Upper lobe of left lung (tissue), 4 donors: ENCODE data around the gene HACD2.
"Not testable (repeated sequence)": the region's sequence is repeated elsewhere in the genome, so short reads cannot be mapped to it uniquely, and the experiment has no call there.

Source experiments
- EP300 ChIP-seq, 4 donors: sonication (generic); formaldehyde crosslinking; IDR thresholded peaks; one replicate each; pipeline ENCODE4 v1.5.1; 2017; ENCODE audit warnings: antibody characterized with exemption in 4 of 4, control low read depth in 2 of 4
- POLR2A ChIP-seq, 4 donors: fragments of 450-650 bp; IDR thresholded peaks; one replicate each; pipeline ENCODE4 v1.5.1; 2016 to 2017; ENCODE audit warnings: antibody characterized with exemption in 4 of 4, mild to moderate bottlenecking in 2 of 4
- POLR2AphosphoS5 ChIP-seq, 2 donors: sonication (generic); formaldehyde crosslinking; IDR thresholded peaks; one replicate each; pipeline ENCODE4 v1.5.1; 2017; ENCODE audit warnings: antibody characterized with exemption in 2 of 2
- TF ChIP-seq, protein P1 (sequence below), 6 experiments: fragments of 450-650 bp in 4 of 6; fragments of 200-600 bp in 2 of 6; sonication (generic) in 2 of 6; IDR thresholded peaks; one replicate each; pipeline ENCODE4 v1.5.1; 2016 to 2019; ENCODE audit warnings: antibody characterized with exemption in 6 of 6

GRCh38 chr3:123600863-123601262 is 16.0 kb upstream of the HACD2 start:
- TF ChIP-seq, protein P1, sequence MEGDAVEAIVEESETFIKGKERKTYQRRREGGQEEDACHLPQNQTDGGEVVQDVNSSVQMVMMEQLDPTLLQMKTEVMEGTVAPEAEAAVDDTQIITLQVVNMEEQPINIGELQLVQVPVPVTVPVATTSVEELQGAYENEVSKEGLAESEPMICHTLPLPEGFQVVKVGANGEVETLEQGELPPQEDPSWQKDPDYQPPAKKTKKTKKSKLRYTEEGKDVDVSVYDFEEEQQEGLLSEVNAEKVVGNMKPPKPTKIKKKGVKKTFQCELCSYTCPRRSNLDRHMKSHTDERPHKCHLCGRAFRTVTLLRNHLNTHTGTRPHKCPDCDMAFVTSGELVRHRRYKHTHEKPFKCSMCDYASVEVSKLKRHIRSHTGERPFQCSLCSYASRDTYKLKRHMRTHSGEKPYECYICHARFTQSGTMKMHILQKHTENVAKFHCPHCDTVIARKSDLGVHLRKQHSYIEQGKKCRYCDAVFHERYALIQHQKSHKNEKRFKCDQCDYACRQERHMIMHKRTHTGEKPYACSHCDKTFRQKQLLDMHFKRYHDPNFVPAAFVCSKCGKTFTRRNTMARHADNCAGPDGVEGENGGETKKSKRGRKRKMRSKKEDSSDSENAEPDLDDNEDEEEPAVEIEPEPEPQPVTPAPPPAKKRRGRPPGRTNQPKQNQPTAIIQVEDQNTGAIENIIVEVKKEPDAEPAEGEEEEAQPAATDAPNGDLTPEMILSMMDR (IDR thresholded peaks at IDR 0.05): not testable (repeated sequence)
- not testable (repeated sequence) for TF ChIP-seq EP300, POLR2AphosphoS5, POLR2A (IDR thresholded peaks at IDR 0.05)
